Cardiac muscle cell (in vitro differentiated cells and primary cell): ENCODE data around the gene KAT2A. TPM values are rescaled to one million over a fixed set of nuclear protein-coding genes. Genes with fewer than 3 reads are reported as not detected.
A peak's percentile ranks its signal among the peaks of the same experiment; 100 is the strongest.

Experiments
- DNase-seq, 2 donors: peaks; one replicate each; pipeline versions ENCODE4 v3.0.0 to v3.0.0-alpha.2; 2010 to 2017; ENCODE audit warnings: low read depth in 1 of 2, low spot score in 1 of 2
- H3K27ac ChIP-seq: fragments of 200-600 bp; sonication (generic); 2 replicates; pipeline ENCODE4 v1.5.1; 2016
- H3K27me3 ChIP-seq: fragments of 200-600 bp; sonication (generic); 2 replicates; pipeline ENCODE4 v1.6.0; 2016; ENCODE audit warnings: control low read depth
- H3K36me3 ChIP-seq: fragments of 200-600 bp; sonication (generic); 2 replicates; pipeline ENCODE4 v1.5.1; 2016; ENCODE audit warnings: control low read depth
- H3K4me1 ChIP-seq: fragments of 200-600 bp; sonication (generic); 2 replicates; pipeline ENCODE4 v1.8.1; 2017; ENCODE audit warnings: low read depth, mild to moderate bottlenecking, mixed run types
- H3K4me3 ChIP-seq: fragments of 200-600 bp; sonication (generic); 2 replicates; pipeline ENCODE4 v1.5.1; 2016; ENCODE audit warnings: mild to moderate bottlenecking
- H3K9me3 ChIP-seq: fragments of 200-600 bp; sonication (generic); 2 replicates; pipeline ENCODE4 v1.5.1; 2017; ENCODE audit warnings: low read depth, mild to moderate bottlenecking, control low read depth
- polyA plus RNA-seq: library from polyadenylated mRNA; unstranded; fragments of >200 nt; fragmentation: Nextera tagmentation; extraction: Ambion mirVana; gene quantifications from 2 replicates; pipeline ENCODE4 v1.2.1, GENCODE V29; 2016
- total RNA-seq: library from RNA; depleted of rRNA; stranded (reverse); fragments of >200 nt; gene quantifications from 2 replicates; pipeline ENCODE4 v1.2.3, GENCODE V29; 2016
- TF ChIP-seq, protein P1 (sequence below): IDR thresholded peaks from 2 replicates; pipeline ENCODE4 v1.5.1; 2012; ENCODE audit warnings: low read depth, mild to moderate bottlenecking, low read length

Gene KAT2A
- total and polyA plus RNA-seq, 2 experiments from 2014 or later = 76.9 to 89.0 TPM

DNA sequence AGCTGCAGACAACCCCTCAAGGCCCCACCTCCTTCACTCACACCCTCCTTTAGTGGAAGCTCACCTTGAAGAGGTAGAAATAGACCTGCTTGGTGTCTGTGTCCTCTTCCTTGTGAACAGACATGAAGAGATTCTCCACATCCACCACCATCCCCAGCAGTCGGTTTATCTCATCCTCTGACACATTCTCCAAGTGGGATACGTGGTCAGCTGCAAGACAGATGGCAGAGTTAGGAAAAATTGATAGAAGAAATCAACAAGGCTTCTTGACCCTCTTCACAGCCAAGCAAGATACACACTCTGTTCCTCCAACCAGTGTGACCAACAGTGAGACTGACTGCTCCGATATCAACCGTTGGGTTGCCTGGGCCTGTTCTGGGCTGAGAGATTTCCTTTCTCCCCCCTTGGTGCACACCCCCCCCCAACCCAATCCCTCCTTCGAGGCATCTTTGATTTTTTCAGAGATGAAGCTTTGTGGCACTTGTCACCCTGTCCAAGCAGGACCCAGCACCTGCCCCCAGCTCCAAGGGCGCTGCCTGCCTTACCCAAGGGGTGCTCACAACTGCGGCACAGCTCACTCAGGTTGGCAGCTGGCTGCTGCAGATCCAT is 902 bp downstream of the KAT2A start:
- H3K9me3 ChIP-seq = no peaks in the 10 kb centered on the region
- peaks cover 10% of the 10 kb centered on the region for H3K36me3 ChIP-seq
- DNase-seq = no peak
- peak overlapping the region; percentile 92 for H3K4me3 ChIP-seq
- H3K4me1 ChIP-seq = no peaks in the 10 kb centered on the region
- H3K27me3 ChIP-seq = no peaks in the 10 kb centered on the region
- no peak overlapping the region for H3K27ac ChIP-seq
- TF ChIP-seq, protein P1, sequence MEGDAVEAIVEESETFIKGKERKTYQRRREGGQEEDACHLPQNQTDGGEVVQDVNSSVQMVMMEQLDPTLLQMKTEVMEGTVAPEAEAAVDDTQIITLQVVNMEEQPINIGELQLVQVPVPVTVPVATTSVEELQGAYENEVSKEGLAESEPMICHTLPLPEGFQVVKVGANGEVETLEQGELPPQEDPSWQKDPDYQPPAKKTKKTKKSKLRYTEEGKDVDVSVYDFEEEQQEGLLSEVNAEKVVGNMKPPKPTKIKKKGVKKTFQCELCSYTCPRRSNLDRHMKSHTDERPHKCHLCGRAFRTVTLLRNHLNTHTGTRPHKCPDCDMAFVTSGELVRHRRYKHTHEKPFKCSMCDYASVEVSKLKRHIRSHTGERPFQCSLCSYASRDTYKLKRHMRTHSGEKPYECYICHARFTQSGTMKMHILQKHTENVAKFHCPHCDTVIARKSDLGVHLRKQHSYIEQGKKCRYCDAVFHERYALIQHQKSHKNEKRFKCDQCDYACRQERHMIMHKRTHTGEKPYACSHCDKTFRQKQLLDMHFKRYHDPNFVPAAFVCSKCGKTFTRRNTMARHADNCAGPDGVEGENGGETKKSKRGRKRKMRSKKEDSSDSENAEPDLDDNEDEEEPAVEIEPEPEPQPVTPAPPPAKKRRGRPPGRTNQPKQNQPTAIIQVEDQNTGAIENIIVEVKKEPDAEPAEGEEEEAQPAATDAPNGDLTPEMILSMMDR = no peak

DNA sequence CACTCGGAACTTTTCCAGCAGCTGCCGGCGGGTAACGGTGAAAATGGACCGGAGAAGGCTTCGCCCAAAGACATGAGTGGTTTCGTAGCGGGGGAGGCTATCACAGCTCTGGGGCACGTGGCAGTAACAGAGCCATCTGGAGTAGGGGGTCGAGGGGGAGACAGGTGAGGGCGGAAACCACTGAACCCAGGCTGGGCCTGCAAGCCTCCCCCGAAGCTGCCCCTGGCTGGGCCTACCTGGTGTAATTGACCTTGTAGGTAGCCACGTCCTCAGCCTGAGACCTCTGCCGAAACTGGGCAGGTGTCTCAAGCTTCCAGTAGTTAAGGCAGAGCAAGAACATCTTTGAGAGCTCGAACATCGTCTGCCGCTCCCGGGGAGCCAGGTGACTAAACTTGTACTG is 1.9 kb downstream of the KAT2A start:
- H3K4me1 ChIP-seq = no peaks in the 10 kb centered on the region
- no peak overlapping the region for H3K4me3 ChIP-seq
- H3K27me3 ChIP-seq = no peaks in the 10 kb centered on the region
- no peak for DNase-seq
- TF ChIP-seq, protein P1 = no peak
- peaks cover 10% of the 10 kb centered on the region for H3K36me3 ChIP-seq
- H3K27ac ChIP-seq = no peak overlapping the region
- H3K9me3 ChIP-seq = no peaks in the 10 kb centered on the region

DNA sequence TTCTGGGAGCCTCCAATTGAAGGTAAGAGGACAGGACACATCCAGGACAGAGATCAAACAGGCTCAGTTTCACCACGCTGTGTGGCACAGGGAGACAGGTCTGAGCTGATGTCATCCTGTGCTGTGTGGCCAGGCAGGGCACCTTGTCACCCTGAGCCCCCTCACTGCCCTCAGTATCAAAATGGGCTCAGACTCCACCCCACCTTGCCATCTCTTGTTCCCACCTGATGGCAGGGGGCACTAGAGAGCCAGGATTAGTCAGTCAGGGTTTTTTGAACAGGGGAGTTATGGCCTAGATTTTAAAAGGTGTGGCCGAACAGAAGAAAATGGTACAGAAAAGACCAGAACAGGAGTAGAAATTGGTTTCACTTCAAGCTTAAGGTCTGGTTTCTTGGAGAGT is 2.6 kb downstream of the KAT2A start:
- Histone ChIP-seq H3K36me3 (peaks cover 10% of the 10 kb centered on the region), H3K4me1 (no peaks in the 10 kb centered on the region), H3K9me3 (no peaks in the 10 kb centered on the region), H3K27ac (no peak overlapping the region), H3K4me3 (no peak overlapping the region), H3K27me3 (no peaks in the 10 kb centered on the region)
- DNase-seq = peak in 1 of 2 donors; percentile 32
- TF ChIP-seq, protein P1 = peak; percentile 52

DNA sequence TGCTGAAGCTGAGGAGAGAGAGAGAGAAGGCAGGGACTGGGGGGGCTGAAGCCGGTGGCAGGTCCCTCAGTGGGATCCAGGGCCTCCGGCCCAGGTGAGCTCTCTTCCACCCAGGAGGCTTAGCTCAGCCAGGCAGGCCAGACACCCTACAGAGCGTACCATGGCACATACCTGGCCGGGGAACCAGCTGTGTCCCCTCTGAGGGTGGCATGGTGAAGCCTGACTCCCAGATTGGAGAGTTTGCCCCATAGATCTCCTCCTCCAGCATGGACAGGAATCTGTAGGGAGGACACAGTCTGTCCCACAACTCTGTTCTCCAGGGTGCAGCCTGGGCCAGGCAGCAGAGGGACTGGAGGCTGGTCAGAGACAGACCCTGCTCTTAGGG is 3.0 kb downstream of the KAT2A start:
- peaks cover 10% of the 10 kb centered on the region for H3K36me3 ChIP-seq
- H3K27me3 ChIP-seq = no peaks in the 10 kb centered on the region
- no peak overlapping the region for H3K27ac ChIP-seq
- H3K4me3 ChIP-seq = no peak overlapping the region
- H3K4me1 ChIP-seq = no peaks in the 10 kb centered on the region
- no peaks in the 10 kb centered on the region for H3K9me3 ChIP-seq
- TF ChIP-seq, protein P1 = no peak
- DNase-seq = no peak

DNA sequence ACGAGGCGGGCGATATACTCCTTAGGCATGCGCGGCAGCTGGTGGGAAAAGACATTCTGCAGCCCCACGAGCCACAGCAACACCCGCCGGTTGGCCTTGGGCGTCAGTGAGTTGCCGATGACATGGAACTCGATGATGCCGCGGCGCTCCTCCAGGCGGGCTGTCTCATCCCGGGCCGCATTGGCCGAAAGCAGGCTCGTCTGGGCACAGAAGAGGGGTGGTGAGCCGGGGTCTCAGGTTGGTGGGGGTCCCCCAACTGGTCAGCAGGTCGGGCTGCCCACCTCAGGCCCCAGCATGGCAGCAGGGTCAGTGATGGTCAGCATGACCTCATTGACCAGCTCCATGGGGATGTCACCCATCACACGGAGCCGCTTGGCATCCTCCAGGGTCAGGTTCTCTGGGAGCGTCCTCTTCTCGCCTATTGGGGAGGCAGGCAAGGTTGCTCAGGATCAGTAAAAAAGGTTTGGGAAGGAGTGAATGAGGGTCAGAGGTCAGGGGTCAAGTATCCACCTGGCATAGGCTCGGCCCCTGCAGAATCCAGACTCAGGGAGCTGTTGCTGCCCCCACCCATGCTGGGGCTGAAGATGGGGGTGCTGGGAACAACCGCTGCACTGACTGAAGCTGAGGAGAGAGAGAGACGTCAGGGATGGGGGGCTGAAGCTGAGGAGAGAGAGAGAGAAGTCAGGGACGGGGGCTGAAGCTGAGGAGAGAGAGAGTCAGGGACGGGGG is 3.6 kb downstream of the KAT2A start:
- Histone ChIP-seq H3K4me1 (no peaks in the 10 kb centered on the region), H3K27me3 (no peaks in the 10 kb centered on the region), H3K36me3 (peaks cover 10% of the 10 kb centered on the region), H3K27ac (no peak overlapping the region), H3K9me3 (no peaks in the 10 kb centered on the region), H3K4me3 (no peak overlapping the region)
- TF ChIP-seq, protein P1 = no peak
- DNase-seq = no peak
